A549 (cell line): ENCODE data around the gene ZFC3H1. TPM values are rescaled to one million over a fixed set of nuclear protein-coding genes. Genes with fewer than 3 reads are reported as not detected.

Experiments used
- ATAC-seq, 2 experiments: fragments of 200-7000 bp in 1 of 2; fragments of >200 bp in 1 of 2; cut with Nextera tagmentation in 1 of 2; cut with Tn5 transposase in 1 of 2; 3 replicates each; pipeline versions ENCODE4 v1.8.0 to v1.9.1; 2018 to 2020; ENCODE audit warnings: mild to moderate bottlenecking in 1 of 2, moderate library complexity in 1 of 2
- CTCF ChIA-PET: fragments of 300-600 bp; sonication (Branson Sonifier 250); formaldehyde crosslinking; extraction: SDS; loops from one replicate; lab custom pipeline; 2021; ENCODE audit warnings: antibody characterized with exemption, inconsistent platforms; lab: Yijun Ruan, JAX
- POLR2A ChIA-PET: fragments of 350-600 bp; formaldehyde crosslinking; extraction: SDS; loops from one replicate; lab custom pipeline; 2021; ENCODE audit warnings: antibody characterized with exemption, inconsistent platforms; lab: Yijun Ruan, JAX
- DNase-seq, 2 experiments: peaks; one replicate each; pipeline versions ENCODE4 v3.0.0 to v3.0.0-alpha.2; 2011 to 2016; ENCODE audit warnings: low read depth in 1 of 2, low spot score in 1 of 2
- FAIRE-seq: peaks from 2 replicates; lab custom pipeline; 2011; peaks lifted over from hg19 to GRCh38; lab: Jason Lieb, UNC
- H3K27ac ChIP-seq, 2 experiments: fragments of >200 bp; sonication (Bioruptor Twin); formaldehyde crosslinking; 3 replicates each; pipeline ENCODE4 v1.5.1; 2016 to 2017
- H3K4me1 ChIP-seq: fragments of >200 bp; sonication (Bioruptor Twin); formaldehyde crosslinking; 3 replicates; pipeline ENCODE4 v1.6.1; 2016
- H3K4me2 ChIP-seq: fragments of >200 bp; sonication (Bioruptor Twin); formaldehyde crosslinking; 3 replicates; pipeline ENCODE4 v1.6.1; 2016
- H3K4me3 ChIP-seq: fragments of >200 bp; sonication (Bioruptor Twin); formaldehyde crosslinking; 3 replicates; pipeline ENCODE4 v1.5.1; 2016
- H3K9me3 ChIP-seq: fragments of >200 bp; sonication (Bioruptor Twin); formaldehyde crosslinking; 3 replicates; pipeline ENCODE4 v1.6.1; 2016
- CBX2 ChIP-seq: fragments of 200-600 bp; sonication (generic); IDR thresholded peaks from 2 replicates; pipeline ENCODE4 v1.6.1; 2016; ENCODE audit warnings: low read depth, mild to moderate bottlenecking, borderline replicate concordance
- CHD4 ChIP-seq: fragments of 200-600 bp; sonication (generic); IDR thresholded peaks from 2 replicates; pipeline ENCODE4 v1.6.1; 2016; ENCODE audit warnings: antibody characterized with exemption, mild to moderate bottlenecking, borderline replicate concordance
- FOSL2 ChIP-seq, 2 experiments: fragments of 450-650 bp in 1 of 2; fragments of >200 bp in 1 of 2; sonication (Bioruptor Twin) in 1 of 2; formaldehyde crosslinking; IDR thresholded peaks; 2 replicates each; pipeline versions ENCODE4 v1.5.0 to v1.6.1; 2016 to 2020; ENCODE audit warnings: mild to moderate bottlenecking in 1 of 2, moderate library complexity in 1 of 2
- FOXS1 ChIP-seq: fragments of 250-450 bp; sonication (Bioruptor Pico); IDR thresholded peaks from 2 replicates; pipeline ENCODE4 v1.5.0; 2020; ENCODE audit warnings: mild to moderate bottlenecking, moderate library complexity
- HOXA7 ChIP-seq: fragments of 250-450 bp; sonication (Bioruptor Pico); IDR thresholded peaks from 2 replicates; pipeline ENCODE4 v1.5.0; 2020; ENCODE audit warnings: mild to moderate bottlenecking, moderate library complexity
- MAFK ChIP-seq: fragments of 450-650 bp; IDR thresholded peaks from 2 replicates; pipeline ENCODE4 v1.6.1; 2014; ENCODE audit not compliant: partially characterized antibody
- MYC ChIP-seq: IDR thresholded peaks from 2 replicates; pipeline ENCODE4 v1.6.1; 2012; ENCODE audit warnings: mild to moderate bottlenecking, inconsistent platforms, low read length, improper control_type of control experiment, borderline replicate concordance
- NR3C1 ChIP-seq: fragments of >200 bp; sonication (Bioruptor Twin); formaldehyde crosslinking; IDR thresholded peaks from 3 replicates; pipeline ENCODE4 v1.6.1; 2017
- PHF8 ChIP-seq: fragments of 200-600 bp; sonication (generic); IDR thresholded peaks from 2 replicates; pipeline ENCODE4 v1.6.1; 2016; ENCODE audit warnings: low read depth, mild to moderate bottlenecking, antibody characterized with exemption, moderate library complexity, borderline replicate concordance
- RFX5 ChIP-seq: fragments of 450-650 bp; IDR thresholded peaks from 2 replicates; pipeline ENCODE4 v1.7.1; 2014; ENCODE audit warnings: antibody characterized with exemption, mild to moderate bottlenecking, moderate library complexity
- RNF2 ChIP-seq: fragments of 200-600 bp; sonication (generic); IDR thresholded peaks from 2 replicates; pipeline ENCODE4 v1.6.1; 2016; ENCODE audit warnings: low read depth, mild to moderate bottlenecking, antibody characterized with exemption, moderate library complexity, borderline replicate concordance
- SMC3 ChIP-seq: fragments of >200 bp; sonication (Bioruptor Twin); formaldehyde crosslinking; IDR thresholded peaks from 3 replicates; pipeline ENCODE4 v1.6.1; 2018; ENCODE audit warnings: inconsistent platforms
- ZFP36 ChIP-seq: fragments of 450-650 bp; IDR thresholded peaks from 2 replicates; pipeline ENCODE4 v1.6.1; 2014; ENCODE audit warnings: borderline replicate concordance; ENCODE audit not compliant: partially characterized antibody
- ZNF302 ChIP-seq: fragments of 250-450 bp; sonication (Bioruptor Pico); IDR thresholded peaks from 2 replicates; pipeline ENCODE4 v1.9.0; 2021; ENCODE audit warnings: inconsistent platforms, mild to moderate bottlenecking, moderate library complexity
- WGBS: methylation state at CpG from one replicate; pipeline ENCODE4 v1.1.6; 2017; ENCODE audit errors: missing lambda C conversion rate; 5-methylcytosine and 5-hydroxymethylcytosine counted together
- polyA plus RNA-seq, 4 experiments: library from polyadenylated mRNA; depleted of rRNA in 3 of 4; stranded (reverse); fragments of >200 nt; fragmentation: RNase III in 1 of 4; extraction: RNeasy Plus Mini Kit Qiagen cat#74134 plus additional on column Dnase treatment in 1 of 4; gene quantifications; 2 replicates in 3 of 4; 3 replicates in 1 of 4; pipeline ENCODE4 v1.2.3, GENCODE V29; 2011 to 2017
- TF ChIP-seq, protein P1 (sequence below): IDR thresholded peaks from 2 replicates; pipeline ENCODE4 v1.6.1; 2012; ENCODE audit warnings: low read depth, borderline replicate concordance
- TF ChIP-seq, protein P2 (sequence below): fragments of 200-600 bp; sonication (generic); IDR thresholded peaks from 2 replicates; pipeline ENCODE4 v1.6.1; 2016; ENCODE audit warnings: antibody characterized with exemption, mild to moderate bottlenecking, moderate library complexity
- TF ChIP-seq, protein P3 (sequence below): fragments of 250-450 bp; sonication (Bioruptor Pico); IDR thresholded peaks from 2 replicates; pipeline ENCODE4 v1.5.0; 2021; ENCODE audit warnings: mild to moderate bottlenecking, moderate library complexity, borderline replicate concordance

ZFC3H1 gene
- polyA plus RNA-seq, 2 of the 4 experiments (the other 2 are of a cell fraction): 18.9 to 58.3 TPM

DNA sequence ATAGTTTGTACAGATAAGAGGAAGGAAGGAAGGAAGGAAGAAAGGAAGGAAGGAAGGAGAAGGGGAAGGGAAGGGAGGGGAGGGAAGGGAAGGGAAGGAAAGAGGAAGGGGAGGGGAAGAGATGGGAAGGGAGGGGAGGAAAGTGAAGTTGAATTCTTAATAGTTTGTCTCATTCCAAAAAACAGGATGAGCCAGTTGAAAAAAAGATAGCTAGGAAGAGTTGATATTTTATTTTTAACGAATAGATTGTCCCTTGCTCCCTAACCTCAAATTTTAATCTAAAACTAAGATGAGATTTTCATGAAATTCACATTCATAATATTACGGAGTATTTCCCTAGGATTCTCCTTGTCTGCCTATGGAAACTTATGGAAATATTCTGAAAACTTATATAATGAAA lies 80.7 kb downstream of the ZFC3H1 start:
- DNase-seq (no peak), FAIRE-seq (no peak), ATAC-seq (no peak)
- H3K4me2 ChIP-seq: no peak overlapping the region
- H3K4me1 ChIP-seq: no peaks in the 10 kb centered on the region
- H3K4me3 ChIP-seq: no peak overlapping the region
- H3K9me3 ChIP-seq: no peaks in the 10 kb centered on the region
- WGBS: 44% methylated on average over 2 of the region's 2 CpGs
- no peak overlapping the region for H3K27ac ChIP-seq
- ChIA-PET CTCF (interaction anchor here (1.5 kb wide), 1 partner anchor 12 kb away, joined by 4 read pairs; no protein-coding TSS in a partner anchor), POLR2A (no interaction called here)
- no peak for TF ChIP-seq MAFK
- TF ChIP-seq ZFP36: no peak
- no peak for TF ChIP-seq PHF8
- TF ChIP-seq SMC3: no peak
- TF ChIP-seq, protein P1, sequence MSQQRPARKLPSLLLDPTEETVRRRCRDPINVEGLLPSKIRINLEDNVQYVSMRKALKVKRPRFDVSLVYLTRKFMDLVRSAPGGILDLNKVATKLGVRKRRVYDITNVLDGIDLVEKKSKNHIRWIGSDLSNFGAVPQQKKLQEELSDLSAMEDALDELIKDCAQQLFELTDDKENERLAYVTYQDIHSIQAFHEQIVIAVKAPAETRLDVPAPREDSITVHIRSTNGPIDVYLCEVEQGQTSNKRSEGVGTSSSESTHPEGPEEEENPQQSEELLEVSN: no peak
- no peak for TF ChIP-seq CBX2
- no peak for TF ChIP-seq HOXA7
- no peak for TF ChIP-seq NR3C1
- TF ChIP-seq CHD4: no peak
- no peak for TF ChIP-seq RFX5
- no peak for TF ChIP-seq ZNF302 (CRISPR knock-in tag)
- TF ChIP-seq, protein P2, sequence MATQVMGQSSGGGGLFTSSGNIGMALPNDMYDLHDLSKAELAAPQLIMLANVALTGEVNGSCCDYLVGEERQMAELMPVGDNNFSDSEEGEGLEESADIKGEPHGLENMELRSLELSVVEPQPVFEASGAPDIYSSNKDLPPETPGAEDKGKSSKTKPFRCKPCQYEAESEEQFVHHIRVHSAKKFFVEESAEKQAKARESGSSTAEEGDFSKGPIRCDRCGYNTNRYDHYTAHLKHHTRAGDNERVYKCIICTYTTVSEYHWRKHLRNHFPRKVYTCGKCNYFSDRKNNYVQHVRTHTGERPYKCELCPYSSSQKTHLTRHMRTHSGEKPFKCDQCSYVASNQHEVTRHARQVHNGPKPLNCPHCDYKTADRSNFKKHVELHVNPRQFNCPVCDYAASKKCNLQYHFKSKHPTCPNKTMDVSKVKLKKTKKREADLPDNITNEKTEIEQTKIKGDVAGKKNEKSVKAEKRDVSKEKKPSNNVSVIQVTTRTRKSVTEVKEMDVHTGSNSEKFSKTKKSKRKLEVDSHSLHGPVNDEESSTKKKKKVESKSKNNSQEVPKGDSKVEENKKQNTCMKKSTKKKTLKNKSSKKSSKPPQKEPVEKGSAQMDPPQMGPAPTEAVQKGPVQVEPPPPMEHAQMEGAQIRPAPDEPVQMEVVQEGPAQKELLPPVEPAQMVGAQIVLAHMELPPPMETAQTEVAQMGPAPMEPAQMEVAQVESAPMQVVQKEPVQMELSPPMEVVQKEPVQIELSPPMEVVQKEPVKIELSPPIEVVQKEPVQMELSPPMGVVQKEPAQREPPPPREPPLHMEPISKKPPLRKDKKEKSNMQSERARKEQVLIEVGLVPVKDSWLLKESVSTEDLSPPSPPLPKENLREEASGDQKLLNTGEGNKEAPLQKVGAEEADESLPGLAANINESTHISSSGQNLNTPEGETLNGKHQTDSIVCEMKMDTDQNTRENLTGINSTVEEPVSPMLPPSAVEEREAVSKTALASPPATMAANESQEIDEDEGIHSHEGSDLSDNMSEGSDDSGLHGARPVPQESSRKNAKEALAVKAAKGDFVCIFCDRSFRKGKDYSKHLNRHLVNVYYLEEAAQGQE: no peak
- TF ChIP-seq FOSL2 (IDR thresholded peaks at IDR 0.05): no peak
- no peak for TF ChIP-seq FOSL2 (CRISPR knock-in tag; IDR thresholded peaks at IDR 0.05)
- no peak for TF ChIP-seq RNF2
- TF ChIP-seq, protein P3, sequence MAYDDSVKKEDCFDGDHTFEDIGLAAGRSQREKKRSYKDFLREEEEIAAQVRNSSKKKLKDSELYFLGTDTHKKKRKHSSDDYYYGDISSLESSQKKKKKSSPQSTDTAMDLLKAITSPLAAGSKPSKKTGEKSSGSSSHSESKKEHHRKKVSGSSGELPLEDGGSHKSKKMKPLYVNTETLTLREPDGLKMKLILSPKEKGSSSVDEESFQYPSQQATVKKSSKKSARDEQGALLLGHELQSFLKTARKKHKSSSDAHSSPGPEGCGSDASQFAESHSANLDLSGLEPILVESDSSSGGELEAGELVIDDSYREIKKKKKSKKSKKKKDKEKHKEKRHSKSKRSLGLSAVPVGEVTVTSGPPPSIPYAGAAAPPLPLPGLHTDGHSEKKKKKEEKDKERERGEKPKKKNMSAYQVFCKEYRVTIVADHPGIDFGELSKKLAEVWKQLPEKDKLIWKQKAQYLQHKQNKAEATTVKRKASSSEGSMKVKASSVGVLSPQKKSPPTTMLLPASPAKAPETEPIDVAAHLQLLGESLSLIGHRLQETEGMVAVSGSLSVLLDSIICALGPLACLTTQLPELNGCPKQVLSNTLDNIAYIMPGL (CRISPR knock-in tag): no peak
- TF ChIP-seq FOXS1 (CRISPR knock-in tag): no peak

DNA sequence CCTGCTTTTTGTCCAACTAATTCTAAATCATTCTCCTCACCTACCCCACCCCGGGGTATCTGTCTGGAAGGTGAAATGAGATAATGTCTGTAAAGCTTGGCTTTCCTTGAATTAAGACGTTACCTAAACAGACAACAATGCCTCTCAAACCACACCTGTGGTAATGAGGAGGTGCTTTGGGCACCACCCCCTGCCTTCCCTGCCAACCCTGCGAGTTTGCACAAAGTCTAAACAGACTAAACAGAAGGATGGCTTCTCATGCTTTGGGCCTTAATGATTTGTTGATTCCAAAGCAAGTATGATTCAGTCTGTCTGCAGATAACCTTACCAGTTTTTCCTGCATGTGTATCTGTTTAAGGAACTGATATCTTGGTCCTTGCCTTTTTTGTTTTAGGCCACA lies 82.4 kb downstream of the ZFC3H1 start:
- Histone ChIP-seq H3K27ac (no peak overlapping the region), H3K4me1 (no peaks in the 10 kb centered on the region), H3K4me3 (no peak overlapping the region), H3K4me2 (no peak overlapping the region), H3K9me3 (no peaks in the 10 kb centered on the region)
- ChIA-PET POLR2A (no interaction called here), CTCF (interaction anchor here (0.6 to 1.5 kb wide), 2 partner anchors 11 to 377 kb away, joined by 3 to 4 read pairs; no protein-coding TSS in a partner anchor)
- TF ChIP-seq MYC: no peak
- FAIRE-seq (no peak), ATAC-seq (no peak), DNase-seq (no peak)
- WGBS: 34% methylated on average over 3 of the region's 3 CpGs
